ENCODE data around the gene AOX1.
"Not testable (repeated sequence)": the region's sequence is repeated elsewhere in the genome, so short reads cannot be mapped to it uniquely, and the experiment has no call there.

The AOX1 gene

DNA sequence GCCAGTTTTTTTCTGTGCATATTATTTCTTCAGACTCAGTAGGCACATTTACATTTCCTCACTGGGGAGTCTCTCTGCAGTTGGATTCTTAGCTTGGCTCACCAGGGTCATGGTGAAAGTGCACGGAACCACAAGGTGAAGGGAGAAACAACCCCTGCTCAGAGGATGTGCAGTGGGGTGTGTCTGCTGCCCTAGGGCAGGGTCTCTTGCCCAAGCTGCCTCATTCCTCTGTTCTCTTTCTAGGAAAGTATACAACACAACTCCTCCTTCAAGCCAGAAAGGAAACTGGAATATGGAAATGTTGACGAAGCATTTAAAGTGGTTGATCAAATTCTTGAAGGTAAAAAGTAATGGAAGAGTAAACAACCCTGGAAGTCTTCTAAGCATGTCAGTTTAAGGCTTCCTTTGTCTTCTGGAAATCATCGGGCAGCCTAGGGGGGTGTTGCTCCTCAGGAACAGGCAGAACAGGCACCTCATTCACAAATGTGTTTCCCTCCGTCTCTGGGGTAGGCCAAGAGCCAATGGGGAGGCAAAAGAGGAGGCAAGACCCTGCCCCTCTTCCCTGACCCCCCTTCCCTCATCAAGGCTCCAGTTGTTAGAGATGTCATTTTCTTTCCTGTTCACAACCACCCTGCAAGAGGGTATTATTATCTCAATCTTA, 41.4 kb downstream of the AOX1 start:
- no peak for DNase-seq (ENCODE audit: low read depth in 2 of 2)

GRCh38 chr2:200628461-200628860, 42.6 kb downstream of the AOX1 start:
- not testable (repeated sequence) for DNase-seq (ENCODE audit: low read depth in 2 of 2)

DNA sequence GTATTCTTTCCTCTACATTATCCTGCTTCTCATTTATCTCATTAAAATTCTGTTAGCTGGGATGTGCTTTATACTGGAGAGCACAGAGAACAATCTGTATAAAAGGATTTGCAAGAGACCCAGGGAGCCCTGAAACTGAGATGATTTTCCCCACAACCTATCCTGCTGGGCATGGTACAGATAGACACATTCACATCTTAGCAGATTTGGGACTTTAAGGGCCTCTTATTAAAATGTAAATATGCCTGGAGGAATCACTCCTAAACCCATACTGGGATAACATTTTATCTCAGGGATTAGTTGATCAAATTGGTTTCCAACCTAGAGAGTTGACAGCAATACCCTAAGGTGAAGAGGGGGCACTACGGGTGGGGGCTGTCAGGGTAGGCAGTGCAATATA, 45.5 kb downstream of the AOX1 start:
- DNase-seq (ENCODE audit: low read depth in 2 of 2): no peak

GRCh38 chr2:200634231-200634964, 48.6 kb downstream of the AOX1 start:
- no peak for DNase-seq (ENCODE audit: low read depth in 2 of 2)

DNA sequence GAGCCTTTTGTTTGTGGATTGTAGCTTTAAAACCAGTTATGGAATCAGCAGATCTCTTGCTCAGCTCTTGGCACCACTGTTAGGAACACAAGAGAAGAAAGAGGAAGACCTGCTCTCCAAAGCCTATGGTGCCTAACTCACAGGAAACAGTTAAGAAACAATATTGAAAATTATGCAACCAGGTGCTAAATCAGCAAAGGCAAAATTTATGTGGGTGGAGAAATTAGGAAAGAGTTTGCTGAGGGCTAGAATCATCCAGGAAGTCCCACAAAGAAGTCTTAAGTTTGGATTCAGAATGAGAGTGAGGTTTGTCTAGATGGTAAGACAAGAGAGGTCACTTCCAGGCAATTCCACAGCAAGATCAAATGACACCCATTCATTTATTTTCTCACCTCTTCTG, 49.4 kb downstream of the AOX1 start:
- no peak for DNase-seq (ENCODE audit: low read depth in 2 of 2)

- DNase-seq (ENCODE audit: low read depth in 2 of 2): no peak
These were observed 52.1 kb downstream of the AOX1 start for GRCh38 chr2:200637901-200638300.

DNA sequence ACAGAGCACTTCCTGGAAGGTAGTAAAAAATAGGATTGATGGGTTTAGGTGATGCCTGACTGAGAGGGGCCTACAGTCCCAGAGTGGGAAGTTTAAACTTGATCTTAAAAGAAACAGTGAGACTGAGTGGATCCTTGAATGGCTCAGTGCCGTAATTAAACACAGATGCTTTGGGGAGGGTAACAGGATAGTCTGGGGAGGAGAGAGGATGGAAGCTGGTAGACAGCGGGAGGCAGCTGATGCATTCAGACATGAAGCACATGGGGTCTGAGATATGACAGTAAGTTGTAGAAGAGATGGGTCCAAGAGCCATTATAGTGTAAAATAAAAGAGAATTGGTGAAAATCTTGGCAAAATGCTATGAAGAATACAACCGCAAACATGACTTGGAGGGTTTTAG, 54.4 kb downstream of the AOX1 start:
- no peak for DNase-seq (ENCODE audit: low read depth in 2 of 2)

GRCh38 chr2:200640901-200641300, 55.1 kb downstream of the AOX1 start:
- DNase-seq (ENCODE audit: low read depth in 2 of 2): no peak

DNA sequence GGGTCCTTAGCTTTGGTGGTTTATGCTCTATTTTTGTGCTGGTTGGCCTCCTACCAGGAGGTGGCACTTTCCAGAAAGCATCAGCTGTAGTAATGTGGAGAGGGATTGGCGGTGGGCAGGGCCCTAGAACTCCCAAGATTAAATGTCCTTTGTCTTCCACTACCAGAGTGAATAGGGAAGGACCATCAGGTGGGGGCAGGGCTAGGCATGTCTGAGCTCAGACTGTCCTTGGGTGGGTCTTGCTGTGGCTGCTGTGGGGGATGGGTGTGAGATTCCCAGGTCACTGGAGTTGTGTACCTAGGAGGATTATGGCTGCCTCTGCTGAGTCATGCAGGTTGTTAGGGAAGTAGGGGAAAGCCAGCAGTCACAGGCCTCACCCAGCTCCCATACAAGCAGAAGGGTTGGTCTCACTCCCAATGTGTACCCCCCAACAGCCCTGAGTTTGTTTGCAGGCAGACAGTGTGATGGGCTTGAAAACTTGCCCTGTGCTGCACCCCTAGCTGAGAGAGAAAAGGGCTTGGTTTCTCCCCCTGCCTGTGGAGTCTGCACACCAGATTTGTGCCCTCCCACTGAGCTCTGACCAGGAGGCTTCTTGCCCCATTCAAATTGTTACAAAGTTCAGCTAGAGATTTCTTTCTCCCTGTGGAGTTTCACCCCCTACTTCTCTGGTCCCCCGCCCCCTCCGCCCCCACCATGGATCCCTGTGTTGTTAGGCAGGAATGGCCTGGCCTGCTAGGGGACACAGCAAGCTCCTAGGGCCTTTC, 62.9 kb downstream of the AOX1 start:
- DNase-seq (ENCODE audit: low read depth in 2 of 2): not testable (repeated sequence)

- no peak for DNase-seq (ENCODE audit: low read depth in 2 of 2)
These were observed 63.9 kb downstream of the AOX1 start for GRCh38 chr2:200649724-200650123.

GRCh38 chr2:200650195-200650594, 64.4 kb downstream of the AOX1 start:
- DNase-seq (ENCODE audit: low read depth in 2 of 2): no peak

- no peak for DNase-seq (ENCODE audit: low read depth in 2 of 2)
These were observed 66.3 kb downstream of the AOX1 start for GRCh38 chr2:200652158-200652557.

- DNase-seq (ENCODE audit: low read depth in 2 of 2): no peak
These were observed 67.2 kb downstream of the AOX1 start for GRCh38 chr2:200653021-200653420.

DNA sequence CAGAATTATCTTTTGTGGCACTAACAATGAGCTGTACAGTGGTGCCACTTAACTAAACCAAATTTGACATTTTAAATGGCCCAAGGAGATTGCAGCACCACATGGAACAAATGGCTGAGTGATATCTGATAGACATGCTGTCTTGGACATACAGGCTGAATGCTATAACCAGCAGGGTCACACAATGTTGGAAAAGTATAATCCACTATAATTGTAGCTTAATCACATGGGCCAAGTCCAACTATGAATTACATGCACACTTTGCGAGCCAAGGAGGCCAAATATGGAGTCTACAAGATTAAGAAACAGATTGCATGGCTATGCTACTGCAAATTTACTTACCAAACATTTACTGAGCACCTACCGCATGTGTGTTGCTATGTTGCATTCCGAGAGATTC, 69.0 kb downstream of the AOX1 start:
- DNase-seq (ENCODE audit: low read depth in 2 of 2): no peak

DNA sequence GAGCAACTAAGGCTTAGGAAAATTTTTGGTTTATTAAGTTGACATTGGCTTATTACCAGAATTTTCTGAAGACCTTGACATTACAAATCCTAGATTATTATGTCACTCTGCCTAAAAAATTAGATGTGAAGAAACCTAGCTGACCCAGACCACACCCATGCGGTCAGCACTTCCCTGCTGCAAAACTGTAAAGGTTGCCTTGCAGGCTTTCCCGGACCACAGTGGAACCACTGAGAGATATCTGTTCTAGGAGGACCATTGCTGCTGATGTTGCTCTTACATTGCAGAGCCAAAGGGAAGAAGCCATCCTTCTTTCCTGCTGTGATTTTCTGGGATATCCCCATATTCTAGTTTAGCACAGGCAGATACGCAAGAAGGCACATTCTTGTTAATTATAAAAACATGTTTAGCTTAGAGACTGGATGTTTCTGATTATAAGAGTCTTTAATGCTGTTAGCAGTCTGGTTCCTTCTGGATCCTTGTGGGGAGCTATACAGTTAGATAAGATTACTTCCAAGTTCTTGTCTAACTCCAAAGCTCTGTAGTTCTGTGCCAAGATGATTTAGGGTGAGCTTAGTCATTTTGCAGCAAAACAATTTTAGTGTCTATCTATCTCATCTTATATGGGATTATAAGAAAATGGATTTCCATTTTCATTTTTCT, 70.2 kb downstream of the AOX1 start:
- no peak for DNase-seq (ENCODE audit: low read depth in 2 of 2)

DNA sequence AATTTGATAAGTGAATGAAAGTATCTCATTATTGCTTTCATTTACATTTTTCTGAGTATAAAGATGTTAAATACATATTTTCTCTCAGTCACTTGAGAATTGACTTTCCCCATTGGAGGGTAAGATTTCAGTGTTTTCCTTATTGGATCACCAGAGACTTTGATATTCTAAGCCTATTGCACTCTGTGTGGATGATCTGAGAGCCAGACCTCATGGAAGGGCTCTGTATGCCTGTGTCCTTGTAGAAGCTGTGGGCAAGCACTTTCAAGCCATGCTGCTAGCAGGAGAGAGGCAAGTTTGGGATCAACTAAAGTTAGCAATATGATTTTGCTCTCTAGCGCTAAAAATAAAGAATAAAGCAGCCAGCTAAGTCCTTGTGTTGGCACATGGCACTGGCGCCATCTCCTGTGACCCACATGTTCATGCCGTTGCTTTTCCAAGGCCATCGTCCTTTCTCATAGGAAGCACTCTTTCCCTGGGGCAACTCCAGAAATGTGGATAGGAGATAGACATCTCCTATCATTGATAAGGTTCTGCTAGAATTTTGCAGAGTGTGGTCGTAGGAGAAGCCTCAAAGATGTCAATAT, 72.6 kb downstream of the AOX1 start:
- DNase-seq (ENCODE audit: low read depth in 2 of 2): no peak

DNA sequence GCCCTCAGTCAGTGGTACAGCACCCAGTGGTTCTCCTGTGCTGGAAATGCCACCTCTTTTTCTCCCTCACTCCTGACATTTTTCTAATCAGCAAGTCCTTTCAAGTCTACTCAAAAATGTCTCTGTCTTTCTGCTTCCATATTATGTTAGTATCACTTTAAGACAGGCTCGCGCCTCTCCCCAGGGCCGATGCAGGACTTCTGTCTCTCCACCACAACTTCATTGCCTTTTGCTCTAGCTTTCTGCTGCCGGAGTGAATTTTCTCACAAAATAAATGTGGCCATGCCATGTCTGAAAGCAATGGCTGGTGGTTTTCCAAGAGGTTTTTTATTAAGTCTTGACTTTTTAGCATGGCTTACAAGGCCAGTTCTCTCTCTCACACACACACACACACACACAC, 73.6 kb downstream of the AOX1 start:
- DNase-seq (ENCODE audit: low read depth in 2 of 2): no peak

- no peak for DNase-seq (ENCODE audit: low read depth in 2 of 2)
These were observed 75.7 kb downstream of the AOX1 start for GRCh38 chr2:200661477-200661876.

DNA sequence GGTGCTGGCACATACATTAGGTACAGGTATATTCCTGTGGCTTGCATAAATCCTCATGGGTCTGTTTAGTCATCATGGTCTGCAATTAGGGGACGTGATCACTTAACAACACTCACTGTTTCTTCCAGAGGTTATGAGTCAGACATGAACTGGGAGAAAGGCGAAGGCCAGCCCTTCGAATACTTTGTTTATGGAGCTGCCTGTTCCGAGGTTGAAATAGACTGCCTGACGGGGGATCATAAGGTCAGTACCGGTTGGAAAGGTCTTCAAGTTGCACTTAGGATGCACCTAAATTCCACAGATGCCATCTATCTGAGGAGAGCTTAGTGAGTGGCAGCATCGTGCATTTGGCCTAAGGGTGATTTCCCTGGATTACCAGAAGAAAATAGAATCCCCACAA, 76.9 kb downstream of the AOX1 start:
- no peak for DNase-seq (ENCODE audit: low read depth in 2 of 2)

DNA sequence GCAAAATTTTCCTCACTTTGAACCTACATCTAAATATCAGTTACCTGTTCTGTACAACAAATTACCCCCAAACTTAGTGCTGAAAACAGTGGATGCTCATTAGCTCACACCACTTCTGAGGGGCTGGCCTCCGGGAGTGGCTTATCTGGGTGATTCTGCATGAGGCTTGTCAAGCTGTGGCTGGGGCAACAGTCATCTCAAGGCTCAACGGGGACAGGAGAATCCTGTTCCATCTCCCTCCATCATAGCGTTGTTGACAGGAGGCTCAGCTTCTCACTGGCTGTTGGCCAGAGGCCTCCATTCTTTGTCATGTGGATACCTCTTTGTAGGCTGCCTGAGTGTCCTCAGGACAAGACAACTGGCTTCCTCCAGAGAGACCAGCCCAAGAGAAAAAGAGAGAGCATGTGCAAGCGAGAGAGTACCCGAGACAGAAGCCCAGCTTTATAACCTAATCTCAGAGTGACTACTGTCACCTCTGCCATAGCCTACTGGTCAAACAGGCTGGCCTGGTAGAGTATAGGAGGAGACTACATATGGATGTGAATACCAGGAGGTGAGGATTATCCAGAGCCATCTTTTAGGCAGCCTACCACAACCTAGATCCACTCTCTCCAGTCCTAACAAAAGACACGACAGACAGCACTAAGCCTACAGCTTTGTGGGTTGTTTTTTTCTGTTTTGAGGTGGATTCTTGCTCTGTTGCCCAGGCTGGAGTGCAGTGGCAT, 79.1 kb downstream of the AOX1 start:
- no peak for DNase-seq (ENCODE audit: low read depth in 2 of 2)
